ENCODE results near the gene CRY1. TPM values are rescaled to one million over a fixed set of nuclear protein-coding genes. Genes with fewer than 3 reads are reported as not detected.

The CRY1 gene
- total and polyA plus RNA-seq, 9 of the 15 experiments (the other 6 are each of a cell fraction or from before 2014, with no cell fraction given) = 8.7 to 33.3 (median 25.2) TPM

GRCh38 chr12:107119091-107119490 is 25.7 kb upstream of the CRY1 start:
- H3K9me3 ChIP-seq (replicated peaks; ENCODE audit: control insufficient read depth, insufficient read depth, low read depth, low read length) = no peaks in the 10 kb centered on the region
- no peaks in the 10 kb centered on the region; the same call in 1 of the 2 replicates for H4K20me1 ChIP-seq (replicated peaks; ENCODE audit: control insufficient read depth, insufficient read depth, low read length)
- H3K9ac ChIP-seq (ENCODE audit: insufficient read depth in 1 of 2, low read depth in 2 of 2, low read length in 2 of 2) = no peak overlapping the region
- DNase-seq (ENCODE audit: extremely low read depth in 1 of 4, low spot score in 3 of 4) (no peak), FAIRE-seq (no peak), ATAC-seq (no peak)
- no peaks in the 10 kb centered on the region for H3K9me1 ChIP-seq (ENCODE audit: control insufficient read depth, insufficient read depth, low read length)
- H3K36me3 ChIP-seq (ENCODE audit: control insufficient read depth, insufficient read depth, low read length) = no peaks in the 10 kb centered on the region
- in situ Hi-C loops (cut with MboI) = no loop called here
- intact Hi-C loops (cut with micrococcal nuclease) = no loop called here
- WGBS (ENCODE audit: insufficient coverage, low coverage, missing lambda C conversion rate) = 0% methylated on average over 3 of the region's 3 CpGs
- no peaks in the 10 kb centered on the region for H3K79me2 ChIP-seq (ENCODE audit: control insufficient read depth, insufficient read depth, low read length)
- no peak overlapping the region for H3K4me2 ChIP-seq (ENCODE audit: insufficient read depth, low read length)
- H3K4me3 ChIP-seq = no peak overlapping the region
- POLR2A ChIA-PET = interaction anchor here (0.6 to 0.7 kb wide), 2 partner anchors 262 to 273 kb away, joined by 3 read pairs; no protein-coding TSS in a partner anchor
- BruUV-seq (replicated peaks) = no TSS peak
- no peak overlapping the region for H3K27ac ChIP-seq (ENCODE audit: extremely low read depth, low read depth, low read length)
- no peak for TF ChIP-seq ZNF695 (CRISPR knock-in tag; IDR thresholded peaks at IDR 0.05)
- no peak for TF ChIP-seq CHD4 (IDR thresholded peaks at IDR 0.05; ENCODE audit: insufficient read depth, insufficient replicate concordance, low read depth, low read length, poor library complexity, severe bottlenecking)
- no peak for TF ChIP-seq CHD2 (IDR thresholded peaks at IDR 0.05; ENCODE audit: low read depth, low read length)
- no peak for TF ChIP-seq RFX5 (IDR thresholded peaks at IDR 0.05; ENCODE audit: low read depth, low read length)
- TF ChIP-seq ZNF445 (CRISPR knock-in tag; IDR thresholded peaks at IDR 0.05; ENCODE audit: low read depth) = no peak
- no peak for TF ChIP-seq ELK1 (CRISPR knock-in tag; IDR thresholded peaks at IDR 0.05)
- TF ChIP-seq ZNF3 (CRISPR knock-in tag; IDR thresholded peaks at IDR 0.05) = no peak
- no peak for TF ChIP-seq PRDM10 (IDR thresholded peaks at IDR 0.05; ENCODE audit: partially characterized antibody)
- TF ChIP-seq ESRRB (CRISPR knock-in tag; IDR thresholded peaks at IDR 0.05; ENCODE audit: borderline replicate concordance) = no peak
- TF ChIP-seq DPF2 (IDR thresholded peaks at IDR 0.05) = no peak
- TF ChIP-seq HMG20B (CRISPR knock-in tag; IDR thresholded peaks at IDR 0.05) = no peak
- TF ChIP-seq ZEB2 (IDR thresholded peaks at IDR 0.05) = no peak
- no peak for TF ChIP-seq L3MBTL2 (IDR thresholded peaks at IDR 0.05)
- no peak for TF ChIP-seq ZNF12 (CRISPR knock-in tag; IDR thresholded peaks at IDR 0.05)
- TF ChIP-seq ZNF41 (CRISPR knock-in tag; conservative IDR thresholded peaks at IDR 0.05) = no peak
- TF ChIP-seq SOX6 (IDR thresholded peaks at IDR 0.05) = no peak
- H3K4me1 ChIP-seq (replicated peaks in 1 of 2; ENCODE audit: control insufficient read depth in 2 of 2, insufficient read depth in 2 of 2, low read length in 2 of 2) = no peaks in the 10 kb centered on the region
- H2AFZ ChIP-seq (ENCODE audit: low read depth, low read length) = no peak overlapping the region
- H3K27me3 ChIP-seq (ENCODE audit: control insufficient read depth in 2 of 2, insufficient read depth in 2 of 2, low read length in 2 of 2) = peaks cover 18 to 20% of the 10 kb centered on the region in 2 experiments; a peak in 4 of 5 replicates
- CTCF ChIA-PET (ENCODE audit: low intra/inter-chr PET ratio) = no interaction called here

Measured in K562 (cell line).